DMS79 treated with DMSO at 0.1 percent for 48 hours (cell line): ENCODE measurements around the gene SRP9.
"Not testable (repeated sequence)": the region's sequence is repeated elsewhere in the genome, so short reads cannot be mapped to it uniquely, and the experiment has no call there.

Experiments
- DNase-seq: peaks from one replicate; lab custom pipeline; 2025; lab: John Stamatoyannopoulos, UW

The SRP9 gene

DNA sequence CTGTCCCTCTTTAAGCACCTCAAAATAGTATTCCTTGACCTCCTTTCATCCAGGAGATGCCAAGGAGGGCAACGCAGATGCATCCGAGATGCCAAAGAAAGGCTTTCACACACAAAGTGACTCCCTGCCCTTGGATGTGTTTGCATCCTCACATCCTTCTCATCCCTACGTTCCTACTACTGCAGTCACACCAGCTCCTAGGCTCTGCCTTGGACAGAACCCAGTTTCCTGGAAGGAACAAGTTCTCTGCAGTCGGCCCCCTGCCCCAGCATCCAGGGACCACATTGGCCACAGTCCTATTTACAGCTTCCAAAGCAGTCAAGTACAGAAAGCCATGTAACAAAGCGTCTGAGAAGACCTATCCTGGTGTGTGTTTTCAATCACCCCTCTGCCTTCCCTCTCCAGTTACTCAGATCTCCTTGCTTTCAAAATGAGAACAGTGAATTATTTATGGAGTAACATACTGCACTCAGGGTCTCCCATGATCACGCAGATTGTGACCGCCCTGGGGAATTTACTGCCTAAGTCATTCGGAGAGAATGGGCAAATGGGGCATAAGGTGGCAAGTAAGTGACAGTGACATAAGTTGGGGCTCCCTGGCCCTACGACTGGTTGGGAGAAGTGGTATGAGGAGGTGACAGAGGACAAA is 21.8 kb upstream of the SRP9 start:
- no peak for DNase-seq

DNA sequence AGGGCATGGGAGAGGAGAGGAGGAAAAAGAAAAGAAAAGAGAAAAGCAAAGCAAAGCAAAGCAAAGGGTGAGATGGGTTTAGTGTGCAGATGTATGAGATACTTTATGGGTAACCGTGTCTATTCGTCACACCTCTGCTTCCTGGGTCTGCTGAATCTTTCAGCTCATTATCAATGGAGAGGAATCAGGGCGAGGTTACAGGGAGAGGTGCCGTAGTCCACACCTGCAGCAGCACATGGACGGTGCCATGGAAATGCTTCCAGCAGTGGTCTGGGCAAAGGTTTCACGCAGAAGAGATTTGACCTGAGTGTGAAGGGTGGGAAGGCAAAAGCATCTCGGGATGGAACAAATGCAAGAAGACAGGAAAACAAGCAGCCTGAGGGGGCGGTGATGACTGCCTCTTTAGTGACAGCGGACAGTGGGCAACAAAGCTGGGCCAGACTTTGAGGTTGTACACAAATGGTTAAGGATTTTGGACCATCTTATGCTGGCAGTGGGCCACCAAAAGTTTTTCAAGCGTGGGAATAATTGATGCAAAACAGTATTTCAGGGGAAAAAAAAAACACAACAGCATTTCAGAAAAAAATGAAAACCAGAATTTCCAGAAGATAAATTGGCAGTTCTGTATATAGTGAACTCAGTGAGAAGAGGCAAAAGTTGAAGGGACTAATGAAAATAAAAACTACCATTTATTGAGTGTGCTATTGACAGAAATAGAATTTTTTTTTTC is 19.5 kb upstream of the SRP9 start:
- no peak for DNase-seq

DNA sequence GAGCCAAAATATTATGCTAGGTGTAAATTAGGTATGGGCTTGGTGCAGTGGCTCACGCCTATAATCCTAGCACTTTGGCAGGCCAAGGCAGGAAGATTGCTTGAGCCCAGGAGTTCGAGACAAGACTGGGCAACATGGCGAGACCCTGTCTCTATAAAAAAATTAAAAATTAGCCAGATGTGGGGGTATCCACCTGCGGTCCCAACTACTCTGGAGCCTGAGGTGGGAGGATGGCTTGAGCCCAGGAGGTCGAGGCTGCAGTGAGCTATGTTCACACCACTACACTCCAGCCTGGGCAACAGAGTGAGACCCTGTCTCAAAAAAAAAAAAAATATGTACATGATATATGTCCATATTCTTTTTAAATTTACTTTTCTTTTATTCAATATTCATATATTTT is 17.7 kb upstream of the SRP9 start:
- DNase-seq: not testable (repeated sequence)

DNA sequence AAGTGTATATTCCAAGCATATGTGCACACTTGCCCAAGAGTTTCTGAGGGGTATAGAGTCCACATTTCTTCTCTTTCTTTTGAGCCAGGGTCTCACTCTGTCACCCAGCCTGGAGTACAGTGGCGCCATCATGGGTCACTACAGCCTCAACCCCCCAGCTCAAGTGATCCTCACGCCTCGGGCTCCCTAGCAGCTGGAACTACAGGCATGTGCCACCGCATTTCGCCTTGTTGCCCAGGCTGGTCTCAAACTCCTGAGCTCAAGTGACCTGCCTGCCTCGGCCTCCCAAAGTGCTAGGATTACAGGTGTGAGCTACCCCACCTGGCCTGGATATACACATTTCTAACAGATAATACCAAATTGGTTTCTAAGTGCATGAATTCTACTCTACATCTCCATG is 17.1 kb upstream of the SRP9 start:
- DNase-seq: no peak

DNA sequence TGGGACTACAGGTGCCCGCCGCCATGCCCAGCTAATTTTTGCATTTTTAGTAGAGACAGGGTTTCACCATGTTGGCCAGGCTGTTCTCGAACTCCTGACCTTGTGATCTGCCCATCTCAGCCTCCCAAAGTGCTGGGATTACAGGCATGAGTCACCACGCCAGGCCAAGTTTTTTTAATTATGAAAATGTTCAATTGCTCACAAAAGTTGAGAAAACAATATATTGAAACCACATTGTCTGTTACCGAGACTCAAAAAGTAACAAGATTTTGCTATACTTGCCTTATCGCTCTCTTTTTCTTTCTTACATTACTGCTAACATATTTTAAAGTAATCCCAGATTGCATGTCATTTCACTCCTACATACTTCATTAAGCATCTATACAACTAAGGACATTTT is 16.2 kb upstream of the SRP9 start:
- DNase-seq: not testable (repeated sequence)

DNA sequence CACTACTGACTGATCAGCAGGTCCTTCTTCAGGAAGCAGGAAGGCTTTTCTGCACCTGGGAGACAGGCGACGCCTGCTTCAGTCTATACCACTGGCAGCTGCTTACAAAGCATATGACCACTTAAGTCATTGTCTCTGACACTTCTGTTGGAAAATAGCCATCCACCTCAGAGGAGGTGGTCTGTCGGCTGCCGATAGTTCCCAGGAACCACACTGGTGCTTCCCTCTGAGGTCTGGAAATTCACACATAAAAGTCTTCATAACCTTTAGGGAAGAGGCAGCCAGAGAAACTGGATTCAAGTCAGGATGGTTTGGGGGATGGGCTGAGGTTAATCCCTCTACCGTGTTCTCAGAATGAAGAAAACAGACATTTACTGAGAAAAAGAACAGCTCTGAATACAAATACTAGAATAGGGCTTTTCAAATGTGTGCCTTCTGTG is 15.6 kb upstream of the SRP9 start:
- no peak for DNase-seq

DNA sequence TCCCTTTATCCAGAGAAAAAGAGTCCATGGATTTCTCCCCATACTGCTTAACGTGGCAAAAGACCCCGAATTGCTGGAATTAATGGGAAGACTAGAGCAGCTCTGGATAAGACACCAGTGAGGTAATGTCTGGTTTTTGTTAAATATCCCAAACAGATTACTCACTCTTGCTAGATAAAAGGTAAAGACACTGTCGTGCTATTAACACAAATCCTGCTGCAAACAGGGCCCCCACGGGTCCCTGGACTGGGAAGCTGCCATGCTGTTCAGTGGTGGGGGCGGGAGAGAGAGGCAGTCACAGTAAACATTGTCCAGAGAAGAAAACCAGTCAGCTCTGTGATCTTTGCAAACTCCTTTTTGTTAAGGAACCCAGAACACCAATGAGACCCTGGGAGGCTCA is 15.2 kb upstream of the SRP9 start:
- DNase-seq: no peak

DNA sequence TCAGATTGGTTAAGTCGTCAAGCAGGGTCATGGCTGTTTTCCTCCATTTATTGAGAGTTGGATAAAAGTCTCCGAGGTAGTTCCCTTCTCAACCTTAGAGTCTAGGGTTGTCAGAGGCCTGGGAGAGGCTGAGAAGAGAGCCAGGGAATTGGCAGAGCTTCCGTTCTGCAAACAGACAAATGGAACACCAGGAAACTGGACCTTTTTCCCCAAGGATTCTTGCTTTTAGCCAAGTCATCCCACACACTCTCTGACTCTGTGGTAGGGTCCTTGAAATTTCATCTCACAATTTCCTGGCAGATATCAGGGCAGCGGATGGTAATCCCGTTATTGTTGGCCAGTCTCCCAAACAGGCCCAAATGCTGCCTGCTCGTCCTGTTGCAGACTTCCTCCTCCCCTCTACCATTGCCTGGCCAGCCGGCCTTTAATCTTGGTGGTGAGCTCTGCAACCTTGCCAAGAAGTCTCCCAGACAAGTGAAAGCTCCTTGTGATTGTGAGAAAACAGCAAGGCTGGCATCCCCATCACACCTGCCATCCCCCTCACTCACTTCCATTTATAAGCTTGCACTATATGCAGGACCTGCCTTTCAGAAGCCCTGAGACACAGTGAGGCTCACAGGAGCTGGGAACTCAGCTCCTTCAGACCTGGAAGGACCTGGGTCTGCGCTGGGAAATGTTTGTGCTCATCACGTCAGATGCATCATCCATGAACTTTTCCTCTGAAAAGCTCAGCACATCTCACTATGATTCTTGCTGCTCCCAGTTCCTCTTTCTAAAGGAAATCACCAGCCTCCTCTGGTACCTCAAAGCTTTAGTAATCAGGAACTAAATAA is 13.7 kb upstream of the SRP9 start:
- DNase-seq: peak; percentile 74

DNA sequence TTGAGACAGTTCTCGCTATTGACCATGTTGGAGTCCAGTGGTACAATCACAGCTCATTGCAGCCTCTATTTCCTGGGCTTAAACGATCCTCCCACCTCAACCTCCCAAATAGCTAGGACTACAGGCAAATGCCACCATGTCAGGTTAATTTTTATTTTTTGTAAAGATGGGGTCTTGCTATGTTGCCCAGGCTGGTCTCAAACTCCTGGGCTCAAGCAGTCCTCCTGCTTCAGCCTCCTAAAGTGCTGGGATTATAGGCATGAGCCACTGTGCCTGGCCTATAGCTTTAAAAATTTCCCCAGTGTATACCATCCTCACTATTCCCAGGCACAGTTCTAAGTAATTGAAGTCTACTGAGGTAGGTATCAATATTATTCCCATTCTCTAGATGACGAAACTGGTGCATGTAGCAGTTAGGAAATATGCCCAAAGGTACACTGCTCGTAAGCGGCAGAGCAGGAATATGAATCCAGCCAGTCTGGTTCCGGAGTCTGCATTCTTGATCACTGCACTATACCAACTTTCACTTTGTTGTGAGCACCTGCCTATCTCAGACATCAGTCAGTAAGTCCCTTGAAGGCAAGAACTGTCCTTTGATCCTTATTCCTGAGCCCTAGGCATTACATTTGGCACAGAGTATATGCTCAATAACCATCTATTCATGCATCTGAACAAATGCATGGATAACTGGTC is 11.5 kb upstream of the SRP9 start:
- no peak for DNase-seq

DNA sequence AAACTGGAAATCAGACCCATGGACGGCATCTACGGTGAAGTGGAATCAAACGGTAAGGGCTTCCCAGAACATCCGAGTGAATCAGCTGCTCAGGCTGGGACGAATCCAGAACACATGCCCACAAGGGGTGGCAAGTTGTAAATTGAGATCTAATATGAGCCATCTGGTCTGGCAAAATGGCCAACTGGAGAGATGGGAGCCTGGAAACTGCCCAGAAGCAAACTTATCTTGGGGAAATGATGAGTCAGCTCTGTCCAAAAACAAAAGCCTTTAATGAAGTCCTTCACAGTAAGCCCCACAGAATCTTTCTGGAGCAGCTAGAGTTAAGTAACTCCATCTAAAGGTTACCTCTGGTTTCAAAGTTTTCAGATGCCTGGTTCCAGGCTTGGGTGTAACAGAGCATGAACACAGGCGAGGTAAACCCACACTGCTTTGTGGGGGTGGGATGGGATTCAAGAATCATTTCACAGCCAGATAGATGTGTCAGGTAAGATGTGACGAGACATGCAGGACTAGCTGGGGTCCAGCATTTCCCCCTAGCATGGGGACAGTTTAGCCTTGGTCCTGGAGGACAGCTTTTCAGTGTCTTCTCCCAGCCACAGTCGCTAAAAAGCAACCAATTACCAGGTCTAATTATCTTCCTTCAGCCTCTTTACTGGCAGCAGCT is 10.5 kb upstream of the SRP9 start:
- DNase-seq: no peak

DNA sequence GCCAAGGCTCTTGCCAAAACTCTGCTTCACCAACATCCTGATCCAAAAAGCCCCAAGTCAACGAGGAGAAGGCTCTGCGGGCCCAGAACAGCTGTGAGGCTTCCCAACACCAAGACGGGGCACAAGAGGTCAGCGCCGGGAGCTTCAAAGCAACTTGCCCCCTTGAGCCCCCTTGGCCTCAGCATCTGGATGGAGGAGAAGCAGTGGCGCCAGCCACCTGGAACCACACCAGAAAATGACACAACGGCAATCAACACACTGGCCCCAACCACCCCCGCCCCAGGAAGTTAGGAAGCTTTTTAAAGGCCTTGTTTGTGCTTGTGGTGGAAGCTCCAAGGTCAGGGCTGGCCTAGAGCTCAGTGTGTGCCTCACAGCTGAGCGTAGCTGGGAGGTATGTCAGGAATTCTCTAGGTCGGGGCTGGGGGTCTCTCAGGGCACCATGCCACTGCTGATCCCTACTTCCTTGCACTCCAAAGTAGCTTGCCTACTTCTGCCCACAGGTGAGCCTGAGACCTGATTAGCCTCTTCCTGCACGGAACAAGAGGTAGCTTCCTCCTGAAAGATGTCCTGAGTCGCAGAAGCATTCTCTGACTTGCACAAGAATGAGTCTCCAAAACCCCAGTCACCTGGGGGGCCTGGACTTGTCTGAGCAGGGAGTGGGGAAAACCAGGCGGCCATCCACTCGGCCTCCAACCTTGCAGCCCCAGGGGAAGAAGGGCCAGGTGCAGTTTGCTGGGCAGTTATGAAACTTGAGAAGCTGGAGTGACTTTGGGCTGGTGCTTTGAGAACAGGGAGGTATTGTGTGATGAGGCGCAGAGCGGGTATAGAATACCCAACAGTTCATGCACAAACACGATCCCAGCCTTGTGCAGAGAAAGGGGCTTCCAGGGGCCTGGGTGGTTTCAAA is 9.7 kb upstream of the SRP9 start:
- DNase-seq: no peak

DNA sequence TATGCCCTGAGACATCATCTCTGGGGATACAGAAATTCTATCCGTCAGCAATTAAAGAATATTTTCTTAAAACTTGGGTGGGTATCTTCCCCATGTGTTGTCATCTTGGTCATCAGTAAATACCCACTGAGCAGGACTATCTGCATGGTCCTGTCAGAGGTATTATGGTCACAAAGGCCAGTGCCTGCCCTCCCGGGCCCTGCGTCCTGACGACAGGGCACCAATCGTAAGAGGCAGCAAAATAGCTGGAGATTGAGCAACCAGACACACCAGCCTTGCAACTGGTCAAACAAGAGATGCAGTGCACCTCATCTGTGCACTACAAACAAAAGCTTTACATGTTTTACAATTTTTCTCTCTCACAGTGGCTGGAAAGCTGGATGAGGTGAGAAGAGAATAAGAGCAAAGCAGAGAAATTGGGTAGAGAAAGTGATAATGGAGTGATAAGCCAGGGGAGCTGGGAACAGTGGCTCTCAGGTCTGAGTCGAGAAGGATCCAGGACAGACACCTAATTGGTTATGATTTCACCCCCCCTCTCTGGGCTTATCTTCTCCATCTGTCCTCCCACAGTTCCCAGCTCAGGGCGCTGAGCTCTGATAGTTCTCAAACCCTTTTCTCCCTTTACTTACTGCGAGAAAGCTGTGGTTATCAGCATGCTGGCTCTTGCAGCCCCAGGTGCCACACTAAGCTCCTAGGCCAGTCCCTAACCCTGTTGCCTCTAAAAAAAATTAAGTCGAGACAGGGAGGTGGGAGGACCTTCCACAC is 8.8 kb upstream of the SRP9 start:
- no peak for DNase-seq

DNA sequence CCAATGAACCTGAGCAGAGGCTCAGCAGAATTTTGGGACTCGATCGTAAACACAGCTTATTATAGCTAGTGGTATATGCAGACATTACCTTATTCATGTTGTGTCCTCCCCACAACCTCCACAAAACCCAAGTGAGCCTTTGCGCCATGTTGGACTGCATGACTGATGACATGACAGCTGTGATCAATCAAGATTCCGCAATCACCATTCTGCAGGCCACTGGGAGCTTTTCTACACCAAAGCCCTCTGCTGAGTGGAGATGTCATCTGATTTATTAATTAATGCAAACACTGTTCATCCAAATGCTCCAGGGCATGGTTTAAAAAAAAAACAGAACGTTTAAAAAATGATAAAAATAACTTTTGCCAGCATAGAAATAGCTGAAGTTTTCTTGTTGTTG is 7.9 kb upstream of the SRP9 start:
- DNase-seq: no peak

DNA sequence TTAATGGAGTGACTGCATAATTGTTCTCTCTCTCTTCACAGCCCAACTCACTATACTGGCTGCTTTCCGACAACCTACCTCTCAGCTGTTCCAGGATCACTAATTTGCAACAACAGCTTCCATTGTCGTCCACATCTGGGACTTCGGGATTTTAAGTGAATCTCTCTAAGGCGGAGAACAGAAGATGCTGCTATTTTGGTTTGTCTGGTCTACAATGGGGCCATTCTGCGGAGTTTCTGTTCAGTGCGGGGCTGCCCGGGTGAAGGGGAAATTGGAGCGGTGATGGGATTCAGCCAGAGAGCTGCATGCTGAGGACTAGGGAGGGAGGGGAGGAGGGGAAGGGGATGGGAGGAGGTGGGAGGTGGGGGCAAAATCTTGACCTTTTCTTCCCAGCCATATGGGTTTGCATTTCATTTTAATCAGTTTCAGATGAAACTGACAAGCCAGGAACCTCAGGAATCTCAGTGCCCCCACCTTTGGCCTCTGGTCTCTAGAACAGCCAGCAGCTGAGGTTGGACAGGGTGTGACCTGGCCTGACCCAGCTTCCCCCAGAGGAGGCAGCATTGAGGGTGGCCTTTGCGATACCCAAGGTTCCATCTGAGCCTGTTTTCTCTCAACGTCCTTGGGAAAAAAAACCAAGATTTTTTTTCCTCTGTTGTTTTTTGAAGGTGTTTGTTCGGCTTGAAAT is 6.9 kb upstream of the SRP9 start:
- no peak for DNase-seq

DNA sequence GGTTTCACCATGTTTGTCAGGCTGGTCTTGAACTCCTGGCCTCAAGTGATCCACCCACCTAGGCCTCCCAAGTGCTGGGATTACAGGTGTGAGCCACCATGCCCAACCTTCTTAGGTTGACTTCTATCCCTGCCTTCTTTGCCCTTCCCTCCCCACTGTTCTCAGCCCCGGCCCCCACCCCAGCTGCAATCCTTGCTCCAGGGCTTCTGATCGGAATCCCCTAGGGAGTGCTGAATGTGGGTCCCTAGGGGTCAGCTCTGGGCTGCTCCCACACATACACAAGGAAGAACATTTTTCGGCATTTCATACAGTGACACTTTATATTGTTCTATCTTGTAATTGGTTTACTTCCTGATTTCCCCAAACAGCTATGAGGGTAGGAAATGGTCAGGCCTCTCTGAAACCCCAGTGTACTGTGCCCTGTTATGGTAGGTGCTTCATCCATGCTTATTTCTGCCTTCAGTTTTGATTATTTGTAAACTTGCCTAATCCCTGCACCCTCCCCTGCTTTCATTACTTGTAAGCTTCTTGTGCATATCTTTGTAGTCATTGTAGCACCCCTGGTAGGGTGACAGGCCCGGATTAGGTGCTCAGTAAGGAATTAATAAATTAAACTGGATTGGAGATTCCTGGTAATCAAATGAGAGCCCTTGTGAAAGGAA is 5.8 kb upstream of the SRP9 start:
- DNase-seq: no peak

DNA sequence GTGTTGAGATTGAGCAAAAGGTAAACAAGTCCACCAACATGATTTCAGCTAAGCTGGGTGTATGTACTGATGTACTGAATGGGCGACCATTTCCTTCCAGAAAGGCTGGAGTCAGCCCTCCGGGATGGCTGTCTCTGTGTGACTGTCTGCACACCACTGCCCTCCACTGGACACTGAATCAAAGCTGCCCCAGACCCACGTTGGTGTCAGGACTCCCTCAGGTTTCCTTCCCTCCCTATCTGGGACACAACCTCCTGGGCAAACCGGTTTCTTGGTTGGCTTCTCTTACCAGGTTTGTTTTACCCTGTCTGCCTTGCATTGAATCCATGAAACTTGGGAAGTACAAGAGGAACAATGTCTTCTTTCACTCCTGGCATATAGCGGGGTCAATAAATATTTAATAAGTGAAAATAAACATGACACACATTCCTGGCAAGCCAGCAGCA is 5.3 kb upstream of the SRP9 start:
- DNase-seq: peak; percentile 86

DNA sequence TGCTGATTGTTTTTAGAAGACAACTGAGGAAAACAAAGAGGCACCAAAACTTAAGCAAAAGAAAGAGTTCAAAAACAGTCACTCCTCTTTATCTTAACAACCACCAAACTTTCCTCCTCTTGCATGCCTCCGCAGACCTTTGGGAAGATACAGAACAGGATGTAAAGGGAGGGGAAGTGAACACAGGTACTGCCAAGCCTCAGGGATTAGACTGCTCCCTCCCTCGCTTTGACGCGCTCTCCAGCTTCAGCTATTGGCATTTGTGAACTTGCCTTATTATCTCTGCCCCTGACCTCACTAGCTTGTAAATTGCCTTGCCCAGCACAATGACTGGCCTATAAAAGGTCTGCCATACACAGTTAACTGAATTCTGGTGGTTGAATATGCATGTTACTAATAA is 4.8 kb upstream of the SRP9 start:
- DNase-seq: no peak

DNA sequence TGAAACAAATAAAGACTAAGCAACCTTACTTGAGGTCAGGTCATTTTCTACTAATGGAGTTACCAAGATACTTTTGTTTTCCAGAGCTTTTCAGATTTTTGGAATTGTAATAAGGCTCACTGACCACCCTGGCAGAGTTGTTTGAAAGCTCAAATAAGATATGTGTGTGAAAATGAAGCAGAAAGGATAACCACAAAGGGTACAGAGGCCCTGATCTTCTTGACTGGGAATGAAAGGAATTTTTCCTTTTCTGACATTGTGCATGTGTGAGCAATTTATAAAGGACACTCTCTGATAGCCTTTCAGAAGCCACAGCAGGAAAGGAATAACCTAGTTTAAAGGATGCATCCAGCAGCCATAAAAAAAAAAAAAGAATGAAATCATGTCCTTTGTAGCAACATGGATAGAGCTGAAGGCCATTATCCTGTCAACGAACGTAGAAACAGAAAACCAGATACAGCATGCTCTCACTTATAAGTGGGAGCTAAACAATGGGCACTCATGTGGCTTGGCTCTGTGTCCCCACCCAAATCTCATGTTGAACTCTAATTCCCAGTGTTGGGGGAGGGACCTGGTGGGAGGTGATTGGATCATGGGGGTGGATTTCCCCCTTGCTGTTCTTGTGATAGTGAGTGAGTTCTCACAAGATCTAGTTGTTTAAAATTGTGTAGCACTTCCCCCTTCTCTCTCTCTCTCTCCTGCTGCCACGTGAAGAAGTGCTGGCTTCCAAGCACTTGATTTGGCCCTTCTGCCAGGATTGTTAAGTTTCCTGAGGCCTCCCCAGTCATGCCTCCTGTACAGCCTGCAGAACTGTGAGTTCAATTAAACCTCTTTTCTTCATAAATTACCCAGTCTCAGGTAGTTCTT is 3.1 kb upstream of the SRP9 start:
- DNase-seq: no peak
